Astrocyte of the cerebellum (primary cell): Measurements from ENCODE around the gene IER3IP1.

Experiments used
- DNase-seq: peaks from one replicate; pipeline ENCODE4 v3.0.0-alpha.2; 2011; ENCODE audit warnings: low read depth
- H3K4me3 ChIP-seq: 2 replicates; pipeline ENCODE4 v1.5.1; 2011; ENCODE audit warnings: mild to moderate bottlenecking, low read depth, low read length, moderate library complexity
- CTCF ChIP-seq: IDR thresholded peaks from 2 replicates; pipeline ENCODE4 v1.5.1; 2012; ENCODE audit warnings: low read length, low read depth, moderate library complexity, mild to moderate bottlenecking; ENCODE audit errors: missing control alignments
- in situ Hi-C: cut with HindIII; loops from 2 replicates; pipeline ENCODE4 v1.10.0; 2017; ENCODE audit warnings: low sequenced_read_pairs

The IER3IP1 gene

GRCh38 chr18:47175898-47176575 lies at the start of gene IER3IP1:
IER3IP1 (minus strand) TSS chr18:47176364; CDS start chr18:47176277, 87 bp downstream.
- in situ Hi-C loops, result no loop called here
- no peak for TF ChIP-seq CTCF

GRCh38 chr18:47215554-47216138 lies 39.5 kb upstream of the IER3IP1 start:
- in situ Hi-C loops, result no loop called here
- peak; percentile 45 for DNase-seq
- H3K4me3 ChIP-seq, result no peak overlapping the region
- peak; percentile 72 for TF ChIP-seq CTCF

More at GRCh38 chr18:47175898-47176575, at the start of gene IER3IP1:
- peak within 1 kb of the TSS; percentile 98 for H3K4me3 ChIP-seq
- DNase-seq, result peak; percentile 80

- no peak for DNase-seq
- no peak for TF ChIP-seq CTCF
- no peak overlapping the region for H3K4me3 ChIP-seq
- in situ Hi-C loops, result no loop called here
Observed at GRCh38 chr18:47209171-47209570, 33.0 kb upstream of the IER3IP1 start.

- in situ Hi-C loops, result no loop called here
- TF ChIP-seq CTCF, result no peak
- H3K4me3 ChIP-seq, result no peak overlapping the region
Observed at GRCh38 chr18:47206945-47207637, 30.9 kb upstream of the IER3IP1 start.

GRCh38 chr18:47204908-47205522 lies 28.9 kb upstream of the IER3IP1 start:
- no peak for DNase-seq
- peak; percentile 88 for TF ChIP-seq CTCF
- no peak overlapping the region for H3K4me3 ChIP-seq
- in situ Hi-C loops, result no loop called here

More at GRCh38 chr18:47206945-47207637, 30.9 kb upstream of the IER3IP1 start:
- DNase-seq, result no peak
